CD14-positive monocyte (primary cell): ENCODE data around the gene FAAP100. TPM values are rescaled to one million over a fixed set of nuclear protein-coding genes. Genes with fewer than 3 reads are reported as not detected.

Experiments used
- DNase-seq, 3 donors: peaks; one replicate each; pipeline ENCODE4 v3.0.0-alpha.2; 2011 to 2022
- H2AFZ ChIP-seq: 2 replicates; pipeline ENCODE4 v1.6.0; 2012; ENCODE audit warnings: mild to moderate bottlenecking, low read depth, low read length, inconsistent platforms; ENCODE audit not compliant: insufficient read depth, poor library complexity, severe bottlenecking
- H3K27ac ChIP-seq, 2 donors: 1 replicate in 1 of 2; 2 replicates in 1 of 2; pipeline ENCODE4 v1.5.1; 2012 to 2013; ENCODE audit warnings: low read length in 2 of 2, control low read depth in 1 of 2, inconsistent platforms in 1 of 2, low read depth in 1 of 2, mild to moderate bottlenecking in 1 of 2
- H3K27me3 ChIP-seq, 2 donors: one replicate each; pipeline versions ENCODE4 v1.6.0 to v1.6.1; 2011 to 2013; ENCODE audit warnings: low read length in 2 of 2; ENCODE audit not compliant: control insufficient read depth in 2 of 2, insufficient read depth in 2 of 2
- H3K36me3 ChIP-seq, 2 donors: replicated peaks in 1 of 2; 1 replicate in 1 of 2; 2 replicates in 1 of 2; pipeline versions ENCODE4 v1.5.1 to v1.6.1; 2012 to 2013; ENCODE audit warnings: low read length in 2 of 2, control low read depth in 1 of 2, inconsistent platforms in 1 of 2, mild to moderate bottlenecking in 1 of 2; ENCODE audit not compliant: insufficient read depth in 2 of 2, control insufficient read depth in 1 of 2
- H3K4me1 ChIP-seq, 2 donors: 1 replicate in 1 of 2; 2 replicates in 1 of 2; pipeline versions ENCODE4 v1.5.1 to v1.6.1; 2012 to 2013; ENCODE audit warnings: low read length in 2 of 2, control low read depth in 1 of 2, inconsistent platforms in 1 of 2, mild to moderate bottlenecking in 1 of 2, moderate library complexity in 1 of 2; ENCODE audit not compliant: insufficient read depth in 2 of 2, control insufficient read depth in 1 of 2
- H3K4me2 ChIP-seq: replicated peaks from 2 replicates; pipeline ENCODE3; 2012; ENCODE audit warnings: low read length, moderate library complexity, mild to moderate bottlenecking; ENCODE audit not compliant: poor library complexity, severe bottlenecking; ENCODE audit errors: extremely low read depth
- H3K4me3 ChIP-seq, 3 experiments: fragments of 200-600 bp in 1 of 3; sonication (generic) in 1 of 3; replicated peaks in 1 of 3; 1 replicate in 2 of 3; 2 replicates in 1 of 3; pipeline ENCODE4 v1.5.1; 2011 to 2013; ENCODE audit warnings: low read length in 3 of 3, mild to moderate bottlenecking in 3 of 3, control low read depth in 2 of 3, low read depth in 2 of 3, inconsistent platforms in 1 of 3, moderate library complexity in 1 of 3
- H3K79me2 ChIP-seq: 2 replicates; pipeline ENCODE4 v1.6.0; 2012; ENCODE audit warnings: mild to moderate bottlenecking, control low read depth, inconsistent platforms, low read length, moderate library complexity; ENCODE audit not compliant: insufficient read depth
- H3K9ac ChIP-seq: 2 replicates; pipeline ENCODE4 v1.6.0; 2017; ENCODE audit warnings: low read length, mild to moderate bottlenecking; ENCODE audit not compliant: insufficient read depth, poor library complexity, severe bottlenecking
- H3K9me3 ChIP-seq, 2 donors: replicated peaks in 1 of 2; 1 replicate in 1 of 2; 2 replicates in 1 of 2; pipeline versions ENCODE4 v1.5.1 to v1.6.1; 2012 to 2013; ENCODE audit warnings: low read length in 2 of 2, control low read depth in 1 of 2; ENCODE audit not compliant: control insufficient read depth in 1 of 2, insufficient read depth in 1 of 2
- H4K20me1 ChIP-seq: 2 replicates; pipeline ENCODE4 v1.6.0; 2012; ENCODE audit warnings: mild to moderate bottlenecking, low read length, control low read depth, moderate library complexity; ENCODE audit not compliant: insufficient read depth
- H3K27ac Mint-ChIP-seq, 7 donors: one replicate each; pipeline ENCODE4 v1.8.0; 2020; ENCODE audit warnings: mild to moderate bottlenecking in 7 of 7, mixed read lengths in 7 of 7, moderate library complexity in 6 of 7, inconsistent platforms in 2 of 7
- H3K27me3 Mint-ChIP-seq, 3 donors: one replicate each; pipeline ENCODE4 v1.8.0; 2021 to 2022; ENCODE audit warnings: low read depth in 3 of 3, mild to moderate bottlenecking in 3 of 3, mixed read lengths in 3 of 3, moderate library complexity in 3 of 3, inconsistent platforms in 1 of 3
- H3K36me3 Mint-ChIP-seq, 2 donors: one replicate each; pipeline ENCODE4 v1.8.0; 2020; ENCODE audit warnings: mixed read lengths in 2 of 2, inconsistent platforms in 1 of 2, mild to moderate bottlenecking in 1 of 2
- H3K4me1 Mint-ChIP-seq: one replicate; pipeline ENCODE4 v1.8.0; 2020; ENCODE audit warnings: mild to moderate bottlenecking, mixed read lengths
- H3K4me3 Mint-ChIP-seq, 2 donors: one replicate each; pipeline ENCODE4 v1.8.0; 2020; ENCODE audit warnings: mild to moderate bottlenecking in 2 of 2, mixed read lengths in 2 of 2, moderate library complexity in 1 of 2
- H3K9me3 Mint-ChIP-seq, 7 donors: one replicate each; pipeline ENCODE4 v1.8.0; 2020 to 2022; ENCODE audit warnings: mixed read lengths in 7 of 7, mild to moderate bottlenecking in 6 of 7, moderate library complexity in 6 of 7, inconsistent platforms in 2 of 7
- WGBS: methylation state at CpG from one replicate; pipeline ENCODE4 v1.1.5; 2013; ENCODE audit warnings: missing lambda C conversion rate; ENCODE audit not compliant: insufficient coverage; 5-methylcytosine and 5-hydroxymethylcytosine counted together
- intact Hi-C, 2 donors: fragments of 100-400 bp; cut with micrococcal nuclease; formaldehyde crosslinking; loops; one replicate each; pipeline versions ENCODE4 v1.15.0 to v1.15.1; 2023
- polyA plus RNA-seq, 3 donors: library from polyadenylated mRNA; depleted of rRNA in 1 of 3; unstranded in 2 of 3; stranded (reverse) in 1 of 3; fragments of 300-500 nt in 2 of 3; fragments of >200 nt in 1 of 3; fragmentation: Illumina TruSeq in 2 of 3; gene quantifications; 1 replicate in 2 of 3; 2 replicates in 1 of 3; pipeline ENCODE4 v1.2.3, GENCODE V29; 2012 to 2021
- TF ChIP-seq, protein P1 (sequence below): fragments of 200-600 bp; IDR thresholded peaks from one replicate; pipeline ENCODE4 v1.8.0; 2022; ENCODE audit warnings: antibody characterized with exemption, mild to moderate bottlenecking

Gene FAAP100
- polyA plus RNA-seq, 3 donors, result 10.3 to 37.6 (median 13.9) TPM

GRCh38 chr17:81513372-81513752 lies 38.8 kb downstream of the FAAP100 start:
- Mint-ChIP-seq H3K4me1 (peaks cover 67% of the 10 kb centered on the region), H3K36me3 (peaks cover 35 to 43% of the 10 kb centered on the region in 2 donors), H3K4me3 (peak overlapping the region; percentile 82 to 88), H3K9me3 (peaks cover 0 to 3% (median 0%) of the 10 kb centered on the region in 7 donors), H3K27me3 (peaks cover 0 to 2% (median 0%) of the 10 kb centered on the region in 3 donors), H3K27ac (peak overlapping the region; percentile 79 to 94 (median 88))
- Histone ChIP-seq H3K27ac (peak overlapping the region; percentile 84 to 89), H3K4me3 (peak overlapping the region; percentile 60 to 94 (median 73)), H3K9me3 (no peaks in the 10 kb centered on the region), H3K79me2 (peaks cover 90% of the 10 kb centered on the region), H3K27me3 (no peaks in the 10 kb centered on the region), H3K4me2 (peak overlapping the region; percentile 91), H3K9ac (peak overlapping the region; percentile 82), H3K4me1 (peaks cover 71 to 88% of the 10 kb centered on the region in 2 donors), H3K36me3 (peaks cover 28 to 31% of the 10 kb centered on the region in 2 donors), H2AFZ (peak overlapping the region; percentile 77), H4K20me1 (peaks cover 52% of the 10 kb centered on the region)
- WGBS, result 2% methylated on average over 7 of the region's 23 CpGs
- intact Hi-C loops, result loop anchor here in 1 of 2 donors (5.0 kb wide), 2 partner anchors 39 to 116 kb away; partner anchors contain the start of genes BAHCC1 and FAAP100
- TF ChIP-seq, protein P1, sequence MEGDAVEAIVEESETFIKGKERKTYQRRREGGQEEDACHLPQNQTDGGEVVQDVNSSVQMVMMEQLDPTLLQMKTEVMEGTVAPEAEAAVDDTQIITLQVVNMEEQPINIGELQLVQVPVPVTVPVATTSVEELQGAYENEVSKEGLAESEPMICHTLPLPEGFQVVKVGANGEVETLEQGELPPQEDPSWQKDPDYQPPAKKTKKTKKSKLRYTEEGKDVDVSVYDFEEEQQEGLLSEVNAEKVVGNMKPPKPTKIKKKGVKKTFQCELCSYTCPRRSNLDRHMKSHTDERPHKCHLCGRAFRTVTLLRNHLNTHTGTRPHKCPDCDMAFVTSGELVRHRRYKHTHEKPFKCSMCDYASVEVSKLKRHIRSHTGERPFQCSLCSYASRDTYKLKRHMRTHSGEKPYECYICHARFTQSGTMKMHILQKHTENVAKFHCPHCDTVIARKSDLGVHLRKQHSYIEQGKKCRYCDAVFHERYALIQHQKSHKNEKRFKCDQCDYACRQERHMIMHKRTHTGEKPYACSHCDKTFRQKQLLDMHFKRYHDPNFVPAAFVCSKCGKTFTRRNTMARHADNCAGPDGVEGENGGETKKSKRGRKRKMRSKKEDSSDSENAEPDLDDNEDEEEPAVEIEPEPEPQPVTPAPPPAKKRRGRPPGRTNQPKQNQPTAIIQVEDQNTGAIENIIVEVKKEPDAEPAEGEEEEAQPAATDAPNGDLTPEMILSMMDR, result no peak
- DNase-seq, result peak; percentile 14 to 36 (median 25)

DNA sequence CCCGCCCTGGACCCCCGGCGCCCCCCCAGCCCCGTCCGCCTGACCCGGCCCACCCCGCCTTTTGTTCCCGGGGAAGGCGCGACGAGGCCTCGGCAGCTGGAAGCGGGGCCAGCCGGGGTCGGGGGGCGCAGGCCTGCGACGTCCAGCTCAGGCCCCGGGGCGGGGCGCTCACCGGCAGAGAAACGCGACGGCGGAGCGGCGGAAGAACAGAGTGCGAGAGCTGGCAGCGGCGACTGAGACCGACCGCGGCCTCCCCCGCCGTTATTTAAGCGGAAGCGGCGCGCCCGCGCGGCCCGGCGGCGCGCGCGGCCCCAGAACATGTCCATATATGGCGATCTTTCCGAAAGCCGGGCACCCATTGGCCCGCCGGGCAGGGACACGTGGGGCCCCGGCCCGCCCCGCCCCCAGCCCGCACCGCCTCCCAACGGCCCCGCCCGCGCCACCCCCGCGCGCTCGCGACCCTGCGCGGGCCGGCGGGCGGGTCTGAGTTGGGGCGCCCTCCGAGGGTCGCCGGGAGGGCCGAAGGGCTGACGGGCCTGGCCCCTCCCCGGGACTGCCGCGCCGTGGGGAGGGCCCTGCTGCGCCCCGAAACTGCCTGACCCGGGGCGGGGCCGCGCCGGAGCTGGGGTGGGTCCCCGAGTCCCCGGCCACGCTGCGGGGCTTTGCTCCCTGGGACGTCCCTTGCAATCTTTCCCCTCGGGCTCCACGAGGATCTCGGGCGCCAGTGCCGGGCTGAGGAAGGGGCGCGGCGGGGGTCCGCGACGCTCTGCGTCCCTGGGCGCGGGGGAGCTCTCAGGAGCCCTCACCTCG lies 39.4 kb downstream of the FAAP100 start, which contains the start of gene ACTG1:
Gene ACTG1 (minus strand): TSS at position 238 of the 810 bp plus-strand sequence. CDS start 445 bp downstream, outside the sequence.
- Histone ChIP-seq H3K27me3 (no peaks in the 10 kb centered on the region), H2AFZ (peak within 1 kb of the TSS; percentile 77), H3K36me3 (peaks cover 28 to 31% of the 10 kb centered on the region in 2 donors), H3K27ac (peak within 1 kb of the TSS; percentile 84 to 89), H3K9me3 (no peaks in the 10 kb centered on the region), H3K4me1 (peaks cover 65 to 84% of the 10 kb centered on the region in 2 donors), H3K4me3 (peak within 1 kb of the TSS; percentile 75 to 94 (median 83)), H4K20me1 (peaks cover 53% of the 10 kb centered on the region), H3K79me2 (peaks cover 85% of the 10 kb centered on the region), H3K4me2 (peak within 1 kb of the TSS; percentile 91), H3K9ac (peak within 1 kb of the TSS; percentile 82)
- peak; percentile 81 to 91 (median 90) for DNase-seq
- under 1% methylated on average over 110 of the region's 111 CpGs for WGBS
- TF ChIP-seq, protein P1, result no peak
- Mint-ChIP-seq H3K4me3 (peak within 1 kb of the TSS; percentile 95 to 96), H3K4me1 (peaks cover 64% of the 10 kb centered on the region), H3K27ac (peak within 1 kb of the TSS; percentile 83 to 95 (median 90)), H3K36me3 (peaks cover 35 to 45% of the 10 kb centered on the region in 2 donors), H3K27me3 (peaks cover 0 to under 1% (median under 1%) of the 10 kb centered on the region in 3 donors), H3K9me3 (peaks cover 0 to 3% (median 0%) of the 10 kb centered on the region in 7 donors)
- intact Hi-C loops, result loop anchor here in 1 of 2 donors (5.0 kb wide), 2 partner anchors 40 to 115 kb away; partner anchors contain the start of genes BAHCC1 and FAAP100
